LNCAP (cell line): ENCODE results near the gene BICC1.

ENCODE experiments used
- CTCF ChIP-seq: fragments of 450-650 bp; IDR thresholded peaks from 2 replicates; pipeline ENCODE4 v1.5.1; 2017; ENCODE audit warnings: mild to moderate bottlenecking

BICC1 gene

GRCh38 chr10:58570979-58571378, 58.3 kb downstream of the BICC1 start:
- no peak for TF ChIP-seq CTCF

DNA sequence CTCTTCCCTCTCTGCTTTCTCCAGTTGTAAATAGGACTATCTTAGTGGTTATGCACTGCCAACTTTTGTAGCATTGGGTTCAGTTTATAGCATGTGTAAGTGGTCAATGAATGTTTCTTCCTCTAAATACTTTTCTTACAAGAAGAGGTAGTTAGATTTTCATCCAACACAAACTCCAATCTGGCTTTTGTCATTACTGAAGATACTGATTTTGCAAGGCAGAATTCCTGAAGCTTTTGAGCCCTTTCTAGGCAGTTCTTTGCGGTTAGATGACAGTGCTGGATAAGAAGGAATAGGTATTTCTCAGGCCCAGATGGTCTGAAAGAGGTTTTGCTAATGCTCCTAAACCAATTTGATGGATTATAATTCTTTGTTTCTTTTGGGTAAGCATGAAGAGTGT, 60.5 kb downstream of the BICC1 start:
- no peak for TF ChIP-seq CTCF

GRCh38 chr10:58574058-58574457, 61.4 kb downstream of the BICC1 start:
- TF ChIP-seq CTCF, result no peak

- TF ChIP-seq CTCF, result no peak
These were observed 62.8 kb downstream of the BICC1 start for GRCh38 chr10:58575491-58575890.

- TF ChIP-seq CTCF, result no peak
These were observed 64.2 kb downstream of the BICC1 start for GRCh38 chr10:58576751-58577436.

DNA sequence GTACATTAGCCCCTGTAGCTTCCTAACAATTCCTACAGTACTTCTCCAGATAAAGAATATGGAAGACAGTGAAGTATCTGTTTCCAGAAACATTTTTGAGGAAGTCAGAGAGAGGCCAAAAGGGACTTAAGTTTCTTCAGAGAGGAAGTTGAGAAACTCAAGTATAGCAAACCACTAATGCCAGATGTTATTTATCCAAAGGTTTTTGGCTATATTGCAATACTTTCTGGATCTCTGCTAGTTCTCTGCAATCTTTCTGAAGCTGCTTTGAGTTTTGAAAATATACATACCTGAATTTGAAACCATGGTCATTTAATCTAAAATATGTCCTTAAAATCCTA, 64.7 kb downstream of the BICC1 start:
- no peak for TF ChIP-seq CTCF

- no peak for TF ChIP-seq CTCF
These were observed 65.7 kb downstream of the BICC1 start for GRCh38 chr10:58578366-58578765.
